ENCODE results near the gene FZR1. TPM values are rescaled to one million over a fixed set of nuclear protein-coding genes. Genes with fewer than 3 reads are reported as not detected.

Gene FZR1
- total and polyA plus RNA-seq, 2 experiments from 2014 or later: 48.6 to 68.5 TPM

DNA sequence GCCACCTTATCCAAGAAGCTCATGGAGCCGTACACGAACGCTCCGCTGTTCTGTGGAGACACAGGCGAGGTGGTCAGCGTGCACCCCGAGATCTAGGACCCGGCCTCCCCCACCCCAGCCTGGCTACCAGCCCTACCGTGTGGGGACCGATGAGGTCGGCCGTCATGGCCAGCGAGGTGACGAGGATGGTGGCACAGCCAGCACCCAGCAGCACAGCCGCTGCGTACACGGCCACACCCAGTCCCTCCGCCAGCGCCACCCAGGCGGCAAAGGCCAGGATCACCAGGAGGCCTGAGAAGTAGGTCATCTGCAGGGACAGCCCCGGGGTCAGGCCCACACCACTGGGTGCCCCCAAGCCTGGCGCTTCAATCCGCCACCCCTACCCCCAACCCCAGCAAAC, 40.0 kb downstream of the FZR1 start:
- no peaks in the 10 kb centered on the region for H3K9me3 ChIP-seq (ENCODE audit: low read depth)
- H3K4me3 ChIP-seq: no peak overlapping the region
- H3K27me3 ChIP-seq: no peaks in the 10 kb centered on the region
- TF ChIP-seq, protein P1, sequence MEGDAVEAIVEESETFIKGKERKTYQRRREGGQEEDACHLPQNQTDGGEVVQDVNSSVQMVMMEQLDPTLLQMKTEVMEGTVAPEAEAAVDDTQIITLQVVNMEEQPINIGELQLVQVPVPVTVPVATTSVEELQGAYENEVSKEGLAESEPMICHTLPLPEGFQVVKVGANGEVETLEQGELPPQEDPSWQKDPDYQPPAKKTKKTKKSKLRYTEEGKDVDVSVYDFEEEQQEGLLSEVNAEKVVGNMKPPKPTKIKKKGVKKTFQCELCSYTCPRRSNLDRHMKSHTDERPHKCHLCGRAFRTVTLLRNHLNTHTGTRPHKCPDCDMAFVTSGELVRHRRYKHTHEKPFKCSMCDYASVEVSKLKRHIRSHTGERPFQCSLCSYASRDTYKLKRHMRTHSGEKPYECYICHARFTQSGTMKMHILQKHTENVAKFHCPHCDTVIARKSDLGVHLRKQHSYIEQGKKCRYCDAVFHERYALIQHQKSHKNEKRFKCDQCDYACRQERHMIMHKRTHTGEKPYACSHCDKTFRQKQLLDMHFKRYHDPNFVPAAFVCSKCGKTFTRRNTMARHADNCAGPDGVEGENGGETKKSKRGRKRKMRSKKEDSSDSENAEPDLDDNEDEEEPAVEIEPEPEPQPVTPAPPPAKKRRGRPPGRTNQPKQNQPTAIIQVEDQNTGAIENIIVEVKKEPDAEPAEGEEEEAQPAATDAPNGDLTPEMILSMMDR (IDR thresholded peaks at IDR 0.05; ENCODE audit: low read depth, low read length): no peak
- no peaks in the 10 kb centered on the region for H3K36me3 ChIP-seq
- H3K27ac ChIP-seq: no peak overlapping the region
- no peak for DNase-seq (ENCODE audit: low read depth in 1 of 2, low spot score in 1 of 2)
- no peaks in the 10 kb centered on the region for H3K4me1 ChIP-seq (ENCODE audit: low read depth)

DNA sequence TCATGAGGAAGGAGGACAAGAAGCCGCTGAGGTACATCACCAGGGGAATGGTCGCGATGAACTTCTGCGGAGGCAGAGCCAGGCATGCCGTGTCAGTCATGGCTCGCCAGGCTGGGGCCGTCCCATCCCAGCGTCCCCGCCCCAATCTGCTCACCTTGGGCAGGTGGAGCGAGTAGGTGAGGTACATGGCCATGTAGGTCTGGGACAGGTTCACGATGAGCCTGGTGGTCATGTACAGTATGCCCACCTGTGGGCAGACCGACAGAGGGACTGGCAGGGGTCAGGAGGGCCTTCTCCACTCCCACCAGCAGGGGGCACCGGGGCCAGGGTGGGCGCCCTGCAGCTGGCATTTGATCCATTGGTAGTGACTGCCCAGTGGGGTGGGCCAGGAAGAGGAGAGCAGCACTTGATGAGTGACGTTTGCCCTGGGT, 41.2 kb downstream of the FZR1 start:
- Histone ChIP-seq H3K27ac (no peak overlapping the region), H3K27me3 (no peaks in the 10 kb centered on the region), H3K36me3 (no peaks in the 10 kb centered on the region), H3K4me1 (ENCODE audit: low read depth) (no peaks in the 10 kb centered on the region), H3K4me3 (no peak overlapping the region), H3K9me3 (ENCODE audit: low read depth) (no peaks in the 10 kb centered on the region)
- DNase-seq (ENCODE audit: low read depth in 1 of 2, low spot score in 1 of 2): no peak
- TF ChIP-seq, protein P1 (IDR thresholded peaks at IDR 0.05; ENCODE audit: low read depth, low read length): peak; percentile 59

DNA sequence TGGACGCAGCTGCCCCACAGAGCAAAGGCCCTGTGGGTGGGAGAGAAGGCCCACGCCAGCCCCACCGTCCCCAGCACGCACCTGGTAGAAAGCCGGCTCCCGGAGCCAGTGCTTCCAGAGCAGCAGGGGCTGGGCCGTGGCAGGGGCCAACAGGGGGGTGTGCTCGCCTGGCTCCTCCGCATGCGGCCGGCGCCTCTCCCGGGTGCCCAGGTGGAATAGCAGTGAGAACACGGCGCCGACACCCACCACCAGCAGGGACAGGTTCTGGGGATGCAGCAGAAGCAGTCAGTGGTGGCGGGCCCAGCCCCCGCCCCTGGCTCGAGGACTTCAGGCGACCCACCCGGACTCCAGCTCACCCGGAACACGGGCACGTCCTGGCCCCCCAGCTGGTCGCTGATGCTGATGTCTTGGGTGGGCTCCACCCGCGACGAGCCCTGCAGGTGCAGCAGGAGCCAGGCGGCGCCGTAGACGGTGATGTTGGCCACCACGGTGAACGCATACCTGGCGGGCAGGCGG, 41.7 kb downstream of the FZR1 start:
- Histone ChIP-seq H3K27ac (no peak overlapping the region), H3K4me3 (no peak overlapping the region), H3K4me1 (ENCODE audit: low read depth) (no peaks in the 10 kb centered on the region), H3K9me3 (ENCODE audit: low read depth) (no peaks in the 10 kb centered on the region), H3K36me3 (no peaks in the 10 kb centered on the region), H3K27me3 (no peaks in the 10 kb centered on the region)
- TF ChIP-seq, protein P1 (IDR thresholded peaks at IDR 0.05; ENCODE audit: low read depth, low read length): no peak
- DNase-seq (ENCODE audit: low read depth in 1 of 2, low spot score in 1 of 2): no peak

GRCh38 chr19:3548606-3549005, 42.5 kb downstream of the FZR1 start:
- DNase-seq (ENCODE audit: low read depth in 1 of 2, low spot score in 1 of 2): no peak
- H3K36me3 ChIP-seq: no peaks in the 10 kb centered on the region
- no peaks in the 10 kb centered on the region for H3K9me3 ChIP-seq (ENCODE audit: low read depth)
- H3K4me3 ChIP-seq: no peak overlapping the region
- TF ChIP-seq, protein P1 (IDR thresholded peaks at IDR 0.05; ENCODE audit: low read depth, low read length): no peak
- no peak overlapping the region for H3K27ac ChIP-seq
- no peaks in the 10 kb centered on the region for H3K4me1 ChIP-seq (ENCODE audit: low read depth)
- H3K27me3 ChIP-seq: no peaks in the 10 kb centered on the region

GRCh38 chr19:3549816-3550215, 43.7 kb downstream of the FZR1 start:
- no peaks in the 10 kb centered on the region for H3K9me3 ChIP-seq (ENCODE audit: low read depth)
- H3K4me1 ChIP-seq (ENCODE audit: low read depth): no peaks in the 10 kb centered on the region
- H3K27ac ChIP-seq: no peak overlapping the region
- H3K36me3 ChIP-seq: no peaks in the 10 kb centered on the region
- no peaks in the 10 kb centered on the region for H3K27me3 ChIP-seq
- no peak overlapping the region for H3K4me3 ChIP-seq
- DNase-seq (ENCODE audit: low read depth in 1 of 2, low spot score in 1 of 2): no peak
- TF ChIP-seq, protein P1 (IDR thresholded peaks at IDR 0.05; ENCODE audit: low read depth, low read length): no peak

Measured in cardiac muscle cell (in vitro differentiated cells and primary cell).